GM21515 (cell line): ENCODE measurements around the gene CRMP1.

ENCODE experiments used
- ATAC-seq: cut with Tn5 transposase; IDR thresholded peaks from one replicate; pipeline ENCODE4 v1.9.1; 2021; ENCODE audit not compliant: unreplicated experiment

Gene CRMP1

DNA sequence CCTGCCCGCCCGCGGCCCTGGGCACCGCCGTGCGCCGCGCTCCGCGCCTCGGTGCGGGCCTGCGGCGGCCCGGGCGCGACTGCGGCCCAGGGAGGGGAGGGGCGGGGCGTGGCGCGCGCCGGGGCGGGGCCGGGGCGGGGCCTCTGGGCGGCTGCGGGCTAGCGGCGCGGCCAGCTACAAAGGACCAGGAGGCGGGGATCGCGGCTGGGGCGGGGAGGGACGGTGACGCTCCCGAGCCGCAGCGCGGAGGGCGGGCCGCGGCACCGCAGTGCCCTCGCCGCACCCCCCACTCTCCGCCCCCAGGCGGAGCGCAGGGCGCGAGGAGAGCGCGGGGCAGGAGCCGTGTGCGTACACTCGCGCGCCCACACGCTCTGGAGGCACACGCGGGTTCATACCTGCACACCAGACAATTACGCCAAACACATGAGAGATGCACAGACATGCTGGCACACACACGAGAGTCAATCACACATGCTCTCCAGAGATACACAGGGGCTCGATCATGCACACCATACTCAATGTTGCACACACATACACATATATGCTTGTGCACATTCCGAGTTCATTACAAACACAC, at the start of gene CRMP1:
CRMP1 (minus strand) TSS at position 83 of the 577 bp plus-strand sequence. CDS start 117 bp downstream, outside the sequence.
- ATAC-seq = no peak

DNA sequence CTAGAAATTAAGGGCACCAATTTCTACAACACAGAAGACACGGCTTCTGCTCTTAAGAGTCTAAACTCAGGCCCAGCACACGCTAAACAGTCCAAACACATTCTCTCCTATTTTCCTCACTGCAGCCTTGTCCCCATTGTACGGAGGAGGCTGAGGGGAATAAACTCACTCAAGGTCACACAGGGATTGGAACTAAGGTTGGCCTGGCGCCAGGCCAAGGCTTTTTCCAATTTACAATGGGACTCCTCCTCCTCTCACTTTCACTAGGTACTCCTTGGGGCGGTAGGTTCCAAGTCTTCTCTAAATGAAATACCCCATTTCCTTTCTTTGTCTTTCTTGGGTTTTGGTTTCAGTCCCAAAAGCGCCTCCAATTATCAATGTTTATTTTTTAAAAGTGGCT, 48.7 kb upstream of the CRMP1 start:
- ATAC-seq = no peak

GRCh38 chr4:5940470-5941203, 47.8 kb upstream of the CRMP1 start:
- ATAC-seq = no peak

- no peak for ATAC-seq
Measured at GRCh38 chr4:5933996-5934831, 41.3 kb upstream of the CRMP1 start.

- no peak for ATAC-seq
Measured at GRCh38 chr4:5933116-5933515, 40.2 kb upstream of the CRMP1 start.

GRCh38 chr4:5932035-5932568, 39.2 kb upstream of the CRMP1 start:
- ATAC-seq = no peak

- no peak for ATAC-seq
Measured at GRCh38 chr4:5931526-5931925, 38.6 kb upstream of the CRMP1 start.

DNA sequence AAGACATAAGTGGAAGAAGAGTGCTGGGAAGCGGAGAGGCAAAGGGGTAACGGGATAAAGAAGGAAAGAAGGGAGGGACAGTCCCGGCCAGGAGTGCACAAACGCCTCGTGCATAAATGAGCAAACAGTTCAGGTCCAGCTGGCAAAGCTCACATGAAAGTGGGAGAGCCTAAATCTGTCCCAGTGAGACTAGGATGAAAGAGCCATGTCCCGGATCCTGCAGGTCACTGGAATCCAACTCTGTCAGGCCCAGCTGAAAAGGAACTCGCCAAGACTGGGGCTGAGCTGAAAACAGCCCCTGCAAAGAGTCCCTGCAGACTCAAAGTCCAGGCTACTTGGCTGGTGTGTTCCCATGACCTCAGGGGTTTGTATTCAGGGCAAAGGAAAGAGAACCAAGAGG, 38.0 kb upstream of the CRMP1 start:
- ATAC-seq = no peak

- ATAC-seq = no peak
Measured at GRCh38 chr4:5930456-5930855, 37.6 kb upstream of the CRMP1 start.

DNA sequence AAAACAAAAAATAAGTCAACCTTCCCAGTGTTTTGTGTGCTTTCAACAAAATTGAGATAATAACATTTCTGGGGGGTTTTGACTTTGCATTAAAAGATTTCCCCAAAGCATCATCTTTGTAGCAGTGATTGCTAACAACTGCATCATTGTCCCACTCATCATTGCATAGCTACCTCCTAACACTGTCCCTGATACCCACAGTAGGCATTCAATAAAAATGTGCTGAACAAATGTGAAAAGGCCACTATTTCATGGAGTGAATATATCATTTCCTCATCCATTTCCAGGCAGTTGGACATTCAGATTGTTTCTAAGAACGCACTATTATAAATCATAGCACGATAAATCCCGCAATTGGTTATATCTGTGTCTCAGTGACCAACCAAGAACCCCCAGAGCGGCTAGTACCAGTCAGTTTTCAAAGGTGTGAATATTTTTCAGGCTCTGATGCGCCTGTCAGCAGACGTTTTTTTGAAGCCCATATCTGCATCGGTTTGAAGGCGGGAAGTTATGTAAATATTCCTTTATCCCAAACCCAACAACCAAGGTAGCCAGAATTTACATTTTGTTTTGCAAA, 36.0 kb upstream of the CRMP1 start:
- no peak for ATAC-seq

- no peak for ATAC-seq
Measured at GRCh38 chr4:5928274-5928673, 35.4 kb upstream of the CRMP1 start.

GRCh38 chr4:5927747-5928146, 34.9 kb upstream of the CRMP1 start:
- ATAC-seq = no peak

DNA sequence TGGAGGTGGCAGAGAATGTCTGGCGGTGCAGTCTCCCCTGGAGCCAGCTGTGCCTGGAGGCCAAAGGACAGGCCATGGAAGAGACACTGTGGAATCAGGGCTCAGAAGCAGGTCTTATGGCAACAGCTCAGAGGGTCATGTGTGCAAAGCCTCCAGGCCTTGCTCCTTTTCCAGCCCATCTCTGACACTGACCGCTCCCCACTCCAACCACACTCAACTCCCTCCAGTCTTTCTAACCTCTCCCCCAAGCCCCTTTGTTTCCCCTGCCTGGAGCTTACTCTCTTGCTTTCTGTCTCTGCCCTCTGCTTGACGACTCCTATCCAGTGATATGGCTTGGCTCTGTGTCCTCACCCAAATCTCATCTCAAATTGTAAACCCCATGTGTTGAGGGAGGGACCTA, 34.2 kb upstream of the CRMP1 start:
- ATAC-seq = no peak

DNA sequence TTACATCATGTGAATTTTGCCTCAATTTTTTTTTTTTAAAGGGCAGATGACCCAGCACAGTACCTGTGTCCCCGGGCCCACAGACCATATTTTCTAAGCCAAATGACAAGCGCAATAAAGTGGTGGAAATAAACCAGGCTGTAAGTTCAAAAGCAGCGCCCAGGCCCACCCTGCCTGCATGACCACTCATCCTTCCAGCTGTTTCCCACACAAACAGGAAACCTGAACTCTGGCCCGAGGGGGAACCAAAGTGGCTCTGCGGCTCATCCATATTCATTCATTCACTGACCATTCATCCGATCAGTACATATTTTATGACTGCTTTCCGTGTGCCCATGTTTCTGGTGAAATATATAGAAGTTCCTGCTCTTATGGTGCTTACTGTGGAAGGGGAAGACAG, 33.7 kb upstream of the CRMP1 start:
- no peak for ATAC-seq

- ATAC-seq = no peak
Measured at GRCh38 chr4:5925419-5926200, 32.7 kb upstream of the CRMP1 start.

GRCh38 chr4:5924461-5925125, 31.7 kb upstream of the CRMP1 start:
- no peak for ATAC-seq

GRCh38 chr4:5923376-5923775, 30.5 kb upstream of the CRMP1 start:
- no peak for ATAC-seq

GRCh38 chr4:5922556-5922955, 29.7 kb upstream of the CRMP1 start:
- ATAC-seq = no peak

- no peak for ATAC-seq
Measured at GRCh38 chr4:5921981-5922380, 29.1 kb upstream of the CRMP1 start.
